Stimulated activated CD4-positive, alpha-beta T cell treated with anti-CD3 and anti-CD28 coated beads, Interleukin-2, amount 100 ng/mL, for 24 hours (primary cell): ENCODE data around the gene ARL6IP5.

Source experiments
- DNase-seq, 2 donors: peaks; one replicate each; pipeline ENCODE4 v3.0.0-alpha.2; 2020

The ARL6IP5 gene

GRCh38 chr3:69084326-69085167 is at the start of gene ARL6IP5:
Gene ARL6IP5, plus strand, starts transcription at chr3:69084937. Its CDS starts 111 bp downstream, at chr3:69085048.
- peak; percentile 90 for DNase-seq

- no peak for DNase-seq
These were observed 40.1 kb upstream of the ARL6IP5 start for GRCh38 chr3:69044608-69045007.

GRCh38 chr3:69048990-69049389 is 35.7 kb upstream of the ARL6IP5 start:
- no peak for DNase-seq

- peak; percentile 98 for DNase-seq
These were observed 32.8 kb upstream of the ARL6IP5 start, which contains the start of gene TMF1 for GRCh38 chr3:69051756-69052471. Gene TMF1, minus strand, starts transcription at chr3:69052333. Its CDS starts 247 bp downstream, at chr3:69052086.

GRCh38 chr3:69052472-69052898 is 32.3 kb upstream of the ARL6IP5 start:
- no peak for DNase-seq

GRCh38 chr3:69058180-69058946 is 26.4 kb upstream of the ARL6IP5 start:
- no peak for DNase-seq

DNA sequence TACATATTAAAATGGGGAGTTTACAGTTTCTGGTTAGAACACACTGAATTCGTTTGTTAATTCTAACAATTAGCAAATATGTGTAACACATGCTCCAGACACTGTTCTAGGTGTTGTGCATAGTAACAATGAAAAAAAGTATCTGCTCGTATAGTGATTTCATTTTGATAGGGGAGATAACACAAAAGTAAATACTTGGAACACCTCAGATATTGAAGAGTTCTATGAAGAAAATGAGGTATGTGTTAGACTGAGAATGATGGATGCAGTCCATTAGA is 25.9 kb upstream of the ARL6IP5 start:
- DNase-seq, result no peak

DNA sequence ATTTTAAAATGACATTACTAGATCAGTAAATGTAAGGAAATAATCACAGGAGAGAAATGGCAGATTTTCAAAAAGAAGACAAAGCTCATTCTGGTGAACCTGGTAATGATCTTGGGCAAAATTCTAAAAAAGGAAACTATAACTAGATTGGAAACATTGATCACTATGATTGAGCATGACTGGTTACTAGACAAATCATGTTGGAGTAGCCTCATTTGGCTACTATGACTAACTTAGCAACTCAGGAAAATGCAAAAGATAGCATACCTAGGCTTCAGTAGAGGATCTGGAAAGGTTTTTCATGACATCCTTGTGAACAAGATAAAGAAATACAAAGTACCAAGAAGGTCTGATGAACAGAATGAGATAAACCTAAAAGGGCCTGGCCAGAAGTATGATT is 25.0 kb upstream of the ARL6IP5 start:
- DNase-seq, result no peak

- DNase-seq, result no peak
These were observed 21.1 kb upstream of the ARL6IP5 start for GRCh38 chr3:69063636-69064035.

GRCh38 chr3:69065318-69065964 is 19.3 kb upstream of the ARL6IP5 start:
- no peak for DNase-seq

GRCh38 chr3:69066121-69066520 is 18.6 kb upstream of the ARL6IP5 start:
- DNase-seq, result no peak

- no peak for DNase-seq
These were observed 11.8 kb upstream of the ARL6IP5 start for GRCh38 chr3:69072928-69073327.

GRCh38 chr3:69079269-69080159 is 5.2 kb upstream of the ARL6IP5 start:
- no peak for DNase-seq

GRCh38 chr3:69080233-69080920 is 4.4 kb upstream of the ARL6IP5 start, which contains the start of gene UBA3:
Gene UBA3, minus strand, starts transcription at chr3:69080365. Its CDS starts 12 bp downstream, at chr3:69080353.
- peak; percentile 92 to 94 for DNase-seq

DNA sequence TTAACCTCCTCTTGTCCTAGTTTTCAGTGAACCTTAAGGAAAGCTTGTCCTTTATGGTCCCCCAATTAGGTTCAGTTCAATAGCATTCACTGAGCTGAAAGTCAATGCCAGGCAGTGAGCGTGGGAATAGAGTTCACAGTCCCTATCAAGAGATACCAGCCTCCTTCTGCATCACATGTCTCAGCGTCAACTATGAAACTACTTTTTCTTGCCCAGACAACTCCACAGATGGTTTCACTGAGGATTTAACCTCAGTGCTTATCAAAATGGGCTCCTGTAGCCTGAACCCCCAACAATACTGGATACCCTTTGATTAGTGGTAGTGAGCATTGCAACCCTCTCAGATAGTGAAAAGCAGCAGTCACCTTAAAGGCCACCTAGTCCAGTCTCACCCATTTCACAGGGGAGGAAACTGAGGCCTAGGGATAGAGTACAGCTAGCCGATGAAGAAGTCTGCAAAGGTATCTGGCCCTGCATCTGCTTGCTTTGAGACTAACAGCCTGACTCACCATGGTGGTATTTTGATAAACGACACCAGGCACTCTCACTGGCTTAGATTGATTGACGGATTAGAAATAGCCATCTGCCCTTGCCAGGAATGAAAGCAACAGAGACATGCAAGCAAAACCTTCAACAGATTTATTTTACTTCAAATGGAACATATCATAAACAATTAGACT is 3.0 kb upstream of the ARL6IP5 start:
- no peak for DNase-seq

GRCh38 chr3:69082361-69082760 is 2.4 kb upstream of the ARL6IP5 start:
- DNase-seq, result no peak

- peak; percentile 68 to 79 for DNase-seq
These were observed 1.9 kb upstream of the ARL6IP5 start for GRCh38 chr3:69082805-69083204.

GRCh38 chr3:69085168-69085832 is 563 bp downstream of the ARL6IP5 start:
- DNase-seq, result peak in 1 of 2 donors; percentile 38

- peak; percentile 82 to 85 for DNase-seq
These were observed 1.3 kb downstream of the ARL6IP5 start for GRCh38 chr3:69085833-69086722.
